Heart left ventricle (tissue), 16 donors: Measurements from ENCODE around the gene SMCO2. TPM values are rescaled to one million over a fixed set of nuclear protein-coding genes. Genes with fewer than 3 reads are reported as not detected.

ENCODE experiments used
- ATAC-seq, 4 donors: fragments of 200-7000 bp; cut with Tn5 transposase; one replicate each; pipeline ENCODE4 v1.9.1; 2020 to 2022; ENCODE audit warnings: moderate library complexity in 4 of 4, mild to moderate bottlenecking in 3 of 4, moderate number of reproducible peaks in 1 of 4
- DNase-seq, 5 donors: peaks; one replicate each; pipeline ENCODE4 v3.0.0-alpha.2; 2020
- H3K27ac ChIP-seq, 12 donors: fragments of 200-600 bp; sonication (generic) in 4 of 12; one replicate each; pipeline versions ENCODE4 v1.5.0 to v1.8.0; 2016 to 2022; ENCODE audit warnings: mild to moderate bottlenecking in 2 of 12
- H3K27me3 ChIP-seq, 9 donors: fragments of 200-600 bp; sonication (generic) in 2 of 9; one replicate each; pipeline versions ENCODE4 v1.5.1 to v1.8.0; 2016 to 2022; ENCODE audit warnings: mild to moderate bottlenecking in 3 of 9
- H3K36me3 ChIP-seq, 9 donors: fragments of 200-600 bp; sonication (generic) in 2 of 9; one replicate each; pipeline versions ENCODE4 v1.5.0 to v1.8.0; 2018 to 2022; ENCODE audit warnings: mild to moderate bottlenecking in 2 of 9
- H3K4me1 ChIP-seq, 12 donors: fragments of 200-600 bp; sonication (generic) in 4 of 12; one replicate each; pipeline versions ENCODE4 v1.5.0 to v1.8.0; 2016 to 2022; ENCODE audit warnings: mild to moderate bottlenecking in 3 of 12
- H3K4me3 ChIP-seq, 12 donors: fragments of 200-600 bp; sonication (generic) in 4 of 12; one replicate each; pipeline versions ENCODE4 v1.5.0 to v1.8.0; 2017 to 2022; ENCODE audit warnings: mild to moderate bottlenecking in 9 of 12, moderate library complexity in 4 of 12
- H3K9me3 ChIP-seq, 12 donors: fragments of 200-600 bp; sonication (generic) in 4 of 12; one replicate each; pipeline versions ENCODE4 v1.5.0 to v1.8.0; 2016 to 2022; ENCODE audit warnings: mild to moderate bottlenecking in 1 of 12
- CTCF ChIP-seq, 12 donors: fragments of 200-600 bp; sonication (generic) in 4 of 12; IDR thresholded peaks; one replicate each; pipeline versions ENCODE4 v1.5.0 to v1.8.0; 2018 to 2022; ENCODE audit warnings: antibody characterized with exemption in 12 of 12, mild to moderate bottlenecking in 5 of 12
- POLR2A ChIP-seq, 2 donors: fragments of 450-650 bp; IDR thresholded peaks; one replicate each; pipeline ENCODE4 v1.6.1; 2017; ENCODE audit warnings: antibody characterized with exemption in 2 of 2, mild to moderate bottlenecking in 2 of 2, moderate library complexity in 2 of 2
- WGBS, 4 donors: extraction: QIAGEN DNeasy Blood & Tissue Kit in 2 of 4; methylation state at CpG; one replicate each; pipeline versions ENCODE4 v1.1.5 to v1.1.7; 2013 to 2018; 5-methylcytosine and 5-hydroxymethylcytosine counted together
- intact Hi-C, 10 donors: fragments of 100-400 bp; cut with DNase I; formaldehyde crosslinking; loops; one replicate each; pipeline versions ENCODE4 v1.11.1 to v1.14.2; 2022
- polyA plus RNA-seq, 2 donors: library from polyadenylated mRNA; stranded (reverse); fragments of 200-250 nt; gene quantifications; one replicate each; pipeline ENCODE4 v1.2.3, GENCODE V29; 2013
- total RNA-seq, 9 donors: library from RNA; depleted of rRNA in 2 of 9; stranded (reverse); fragments of >200 nt in 2 of 9; fragmentation: NEBNext Ultra II Directional in 3 of 9; extraction: Animal tissue kit (Norgen Biotek cat#: 25700) in 3 of 9; gene quantifications; one replicate each; pipeline versions ENCODE4 v1.1.0 to v1.2.4, GENCODE V29; 2016 to 2023
- donor health status: ischemic (EF 13 %, LVEDD 7.1; RV severe dilation, severe dysfunction).
- donor health status: healthy with polysubstance abuse.
- donor health status: DM: no; HTN: yes; CAD: no.
- donor health status: DM: no; HTN: no; CAD: no.
- donor health status: ischemic (EF 25% LVEDD 6.9; RV normal size, moderate dysfunction).
- donor health status: ischemic (EF 25% LVEDD 5.7; RV mildly dilated, moderate dysfunction).
- donor health status: healthy.
- donor health status: DM: yes; HTN: yes; CAD: no.
- donor health status: ischemic (EF 35%, LVEDD 5.7; RV mildly dilated, moderate dysfunction).
- donor health status: nonischemic (EF 11% LVEDD 7.7; RV severe dilation, severe dysfunction).
- donor health status: DM: yes; HTN: yes; CAD: no.
- donor health status: PGD.
- donor health status: ischemic (EF 29% LVEDD 5.4; RV normal size, mild dysfunction).
- donor health status: nonischemic (EF 23%, LVEDD 6.1; RV moderate dilation, normal function).

The SMCO2 gene
- total and polyA plus RNA-seq, 11 donors: 0.54 to 1.2 (median 0.58) TPM; not detected in 8

- Histone ChIP-seq H3K27ac (peak within 1 kb of the TSS; percentile 75 to 97 (median 92)), H3K4me1 (peaks cover 4 to 64% (median 43%) of the 10 kb centered on the region in 12 donors), H3K4me3 (peak within 1 kb of the TSS; percentile 48 to 91 (median 76)), H3K9me3 (no peaks in the 10 kb centered on the region), H3K36me3 (no peaks in the 10 kb centered on the region), H3K27me3 (no peaks in the 10 kb centered on the region)
- intact Hi-C loops: loop anchor here in 8 of 10 donors (2.0 to 10.0 kb wide), 8 partner anchors 31 to 128 kb away; no protein-coding TSS in a partner anchor
- TF ChIP-seq POLR2A (IDR thresholded peaks at IDR 0.05) (peak in 1 of 2 donors; percentile 94), CTCF (IDR thresholded peaks at IDR 0.05) (peak in 7 of 12 donors; percentile 18 to 37 (median 26))
- 0 to 1% (median 0%) methylated on average over 41 of the region's 41 CpGs for WGBS, 4 donors
- ATAC-seq: peak; percentile 97 to 98 (median 98)
- DNase-seq: peak; percentile 98 to 99 (median 99)
Measured at GRCh38 chr12:27523642-27524493, 77.3 kb downstream of the SMCO2 start, which contains the start of gene PPFIBP1. PPFIBP1 (plus strand) TSS chr12:27524206; CDS start chr12:27633397, 109,191 bp downstream.

GRCh38 chr12:27524494-27524835 lies 77.9 kb downstream of the SMCO2 start:
- 0% methylated on average over 8 of the region's 8 CpGs for WGBS, 4 donors
- Histone ChIP-seq H3K9me3 (no peaks in the 10 kb centered on the region), H3K27me3 (no peaks in the 10 kb centered on the region), H3K4me3 (peak overlapping the region; percentile 48 to 91 (median 76)), H3K36me3 (no peaks in the 10 kb centered on the region), H3K4me1 (peaks cover 4 to 68% (median 47%) of the 10 kb centered on the region in 12 donors), H3K27ac (peak overlapping the region; percentile 75 to 97 (median 92))
- ATAC-seq (peak in 1 of 4 donors; percentile 12), DNase-seq (no peak)
- TF ChIP-seq CTCF (IDR thresholded peaks at IDR 0.05) (peak in 5 of 12 donors; percentile 0 to 7 (median 4)), POLR2A (IDR thresholded peaks at IDR 0.05) (no peak)
- intact Hi-C loops: loop anchor here in 8 of 10 donors (2.0 to 10.0 kb wide), 8 partner anchors 30 to 128 kb away; no protein-coding TSS in a partner anchor

DNA sequence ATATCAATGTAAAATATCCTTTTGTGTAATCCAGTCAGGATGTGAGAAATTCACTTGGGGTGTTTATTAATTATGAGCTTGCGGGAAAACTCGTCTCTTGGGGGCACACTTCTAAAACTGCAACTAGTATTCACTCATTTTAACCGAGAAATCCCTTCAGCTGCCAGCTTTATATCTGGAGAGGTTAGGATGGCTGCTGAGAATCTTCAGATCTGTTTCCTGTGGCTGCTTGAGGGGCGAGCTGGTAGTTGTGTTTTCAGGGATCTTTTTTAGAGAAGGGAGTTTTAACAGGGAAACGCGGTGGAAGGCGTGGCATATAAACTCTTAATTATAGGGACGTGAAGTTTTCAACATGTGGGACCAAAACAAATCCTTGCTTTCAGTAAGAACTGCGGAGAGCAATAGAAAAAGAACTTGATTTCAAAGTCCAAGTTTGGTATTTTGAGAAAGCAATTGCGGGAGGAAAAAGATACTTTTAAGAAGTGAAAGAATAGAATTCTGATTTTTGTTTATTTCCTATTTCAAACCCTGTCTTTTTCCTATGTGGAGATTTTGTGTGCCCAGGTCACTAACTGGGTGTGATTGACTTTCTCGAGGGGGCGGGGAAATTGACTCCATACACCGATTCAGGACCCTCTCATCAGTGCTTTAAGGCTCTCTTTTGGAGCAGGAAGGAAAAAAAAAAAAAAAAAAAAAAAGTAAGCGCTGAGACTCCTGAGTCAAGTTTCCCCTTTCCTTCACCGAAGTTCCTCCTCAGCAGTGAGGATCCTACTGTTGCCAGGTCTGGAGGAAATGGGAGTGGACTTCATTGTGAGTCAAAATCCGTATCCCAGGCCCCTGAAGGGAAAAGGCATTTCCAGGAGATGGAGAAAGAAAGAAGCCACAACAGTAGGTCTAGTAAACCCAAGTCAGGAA lies 78.6 kb downstream of the SMCO2 start:
- intact Hi-C loops: loop anchor here in 9 of 10 donors (2.0 to 10.0 kb wide), 9 partner anchors 30 to 127 kb away; no protein-coding TSS in a partner anchor
- peak in 3 of 4 donors; percentile 4 to 36 (median 15) for ATAC-seq

More for the DNA sequence above, 78.6 kb downstream of the SMCO2 start:
- Histone ChIP-seq H3K27me3 (no peaks in the 10 kb centered on the region), H3K9me3 (no peaks in the 10 kb centered on the region), H3K27ac (peak overlapping the region; percentile 75 to 97 (median 92)), H3K36me3 (no peaks in the 10 kb centered on the region), H3K4me3 (peak overlapping the region; percentile 48 to 91 (median 76)), H3K4me1 (peaks cover 4 to 74% (median 52%) of the 10 kb centered on the region in 12 donors)
- 1 to 2% (median 1%) methylated on average over 16 of the region's 16 CpGs for WGBS, 4 donors
- TF ChIP-seq POLR2A (IDR thresholded peaks at IDR 0.05): no peak
- TF ChIP-seq CTCF (IDR thresholded peaks at IDR 0.05): peak in 3 of 12 donors; percentile 6 to 22 (median 17)
- peak in 2 of 5 donors; percentile 48 to 59 for DNase-seq
